ENCODE measurements around the gene CRY2.

- TF ChIP-seq POLR2AphosphoS5 (IDR thresholded peaks at IDR 0.05) (no peak), CTCF (IDR thresholded peaks at IDR 0.05) (no peak), POLR2A (IDR thresholded peaks at IDR 0.05) (no peak), EP300 (IDR thresholded peaks at IDR 0.05) (no peak)
Observed at GRCh38 chr11:45909594-45910475, 62.6 kb downstream of the CRY2 start.
